GM18519 (cell line): Measurements from ENCODE around the gene TNC.
"Not testable (repeated sequence)": the region's sequence is repeated elsewhere in the genome, so short reads cannot be mapped to it uniquely, and the experiment has no call there.

ENCODE experiments used
- ATAC-seq: cut with Tn5 transposase; IDR thresholded peaks from one replicate; pipeline ENCODE4 v1.9.1; 2021; ENCODE audit warnings: mild to moderate bottlenecking, moderate library complexity; ENCODE audit not compliant: unreplicated experiment, low FRiP score

The TNC gene

DNA sequence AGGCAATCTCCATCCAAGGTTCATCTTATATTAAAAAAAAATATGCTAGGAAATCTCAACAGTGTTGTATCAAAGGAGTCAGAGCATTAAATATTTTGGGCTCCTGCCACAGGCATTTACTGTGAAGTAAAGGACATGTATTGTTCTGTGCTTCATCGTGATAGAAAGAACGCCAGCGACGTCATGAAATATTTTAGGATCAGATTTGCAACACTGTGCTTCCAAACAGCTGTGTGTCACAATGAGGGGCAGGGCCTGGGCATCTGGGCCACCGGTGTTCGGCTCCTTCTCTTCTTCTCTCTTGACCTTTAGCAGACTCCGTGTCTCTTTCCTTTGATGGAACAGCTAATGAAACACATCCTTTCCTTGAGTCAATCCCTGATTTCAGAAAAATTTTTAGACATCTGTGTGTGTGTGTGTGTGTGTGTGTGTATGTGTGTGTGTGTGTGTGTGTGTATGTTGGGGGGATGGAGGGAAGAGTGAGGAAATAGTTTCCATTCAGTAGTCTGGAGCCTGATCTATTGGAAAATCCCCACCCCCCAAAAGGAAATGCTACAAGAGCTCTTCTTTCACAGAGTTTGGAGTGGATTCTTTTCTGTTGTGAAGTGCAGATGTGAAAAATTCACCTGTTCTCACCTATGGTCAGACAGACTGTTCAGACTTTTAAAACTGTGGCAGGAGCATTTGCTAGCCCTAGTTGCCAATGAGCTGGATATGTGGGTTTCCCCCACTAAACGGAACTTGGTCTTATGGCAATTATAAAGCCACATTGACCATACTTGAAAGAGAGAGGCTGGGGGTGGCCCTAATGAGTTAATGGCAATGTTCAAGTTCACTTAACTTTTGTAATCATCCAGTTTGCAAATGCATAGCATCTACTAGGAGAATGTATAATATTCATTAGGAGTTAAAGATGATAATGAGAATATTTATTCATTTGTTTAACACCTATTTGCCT, 18.1 kb upstream of the TNC start:
- no peak for ATAC-seq

DNA sequence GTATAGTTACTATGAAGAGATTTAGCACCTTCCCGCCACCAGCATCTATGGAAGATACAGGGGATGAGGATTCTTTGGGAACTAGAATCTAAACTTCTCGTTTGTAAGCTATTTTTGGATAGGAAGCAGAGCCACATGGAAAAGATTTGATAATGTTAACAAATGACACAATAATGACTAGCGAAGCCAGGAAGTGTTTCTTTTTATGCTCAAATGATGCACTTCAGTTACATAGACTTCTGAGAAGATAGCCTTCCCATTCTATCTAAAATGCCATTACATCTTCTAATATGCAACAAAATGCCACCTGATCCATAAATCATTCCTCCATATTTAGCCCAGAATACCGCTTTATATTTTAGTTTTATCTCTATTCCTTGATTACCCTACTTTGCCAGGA, 17.0 kb upstream of the TNC start:
- ATAC-seq: no peak

- no peak for ATAC-seq
These were observed 15.7 kb upstream of the TNC start for GRCh38 chr9:115133649-115134048.

- no peak for ATAC-seq
These were observed 14.7 kb upstream of the TNC start for GRCh38 chr9:115132648-115133047.

DNA sequence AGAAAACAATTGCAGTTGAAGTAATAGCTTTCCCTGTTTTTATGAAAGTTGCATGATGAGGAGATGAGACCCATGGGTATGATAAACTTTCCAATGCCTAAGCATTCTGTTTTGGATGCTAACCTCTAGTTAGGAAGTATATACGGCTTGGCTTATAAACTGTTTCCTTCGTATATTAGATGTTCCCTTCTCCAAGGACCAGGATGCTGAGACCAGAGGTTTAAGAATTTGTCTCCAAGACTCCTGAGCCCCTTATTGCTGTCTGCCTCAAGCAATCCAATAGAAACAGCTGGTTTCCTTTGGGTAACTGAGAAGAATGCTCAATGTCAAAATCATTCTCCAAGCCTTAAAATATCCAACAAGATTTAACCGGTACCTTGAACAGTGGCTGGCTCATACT, 12.2 kb upstream of the TNC start:
- ATAC-seq: no peak

DNA sequence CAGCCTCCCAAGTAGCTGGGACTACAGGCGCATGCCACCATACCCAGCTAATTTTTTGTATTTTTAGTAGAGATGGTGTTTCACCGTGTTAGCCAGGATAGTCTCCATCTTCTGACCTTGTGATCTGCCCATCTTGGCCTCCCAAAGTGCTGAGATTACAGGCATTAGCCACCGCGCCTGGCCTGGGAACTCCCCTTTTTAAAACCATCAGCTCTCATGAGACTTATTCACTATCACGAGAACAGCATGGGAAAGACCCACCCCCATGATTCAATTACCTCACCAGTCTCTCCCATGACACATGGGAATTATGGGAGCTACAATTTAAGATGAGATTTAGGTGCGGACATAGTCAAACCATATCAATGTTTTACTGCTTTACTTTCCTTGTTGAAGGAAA, 10.8 kb upstream of the TNC start:
- ATAC-seq: not testable (repeated sequence)

DNA sequence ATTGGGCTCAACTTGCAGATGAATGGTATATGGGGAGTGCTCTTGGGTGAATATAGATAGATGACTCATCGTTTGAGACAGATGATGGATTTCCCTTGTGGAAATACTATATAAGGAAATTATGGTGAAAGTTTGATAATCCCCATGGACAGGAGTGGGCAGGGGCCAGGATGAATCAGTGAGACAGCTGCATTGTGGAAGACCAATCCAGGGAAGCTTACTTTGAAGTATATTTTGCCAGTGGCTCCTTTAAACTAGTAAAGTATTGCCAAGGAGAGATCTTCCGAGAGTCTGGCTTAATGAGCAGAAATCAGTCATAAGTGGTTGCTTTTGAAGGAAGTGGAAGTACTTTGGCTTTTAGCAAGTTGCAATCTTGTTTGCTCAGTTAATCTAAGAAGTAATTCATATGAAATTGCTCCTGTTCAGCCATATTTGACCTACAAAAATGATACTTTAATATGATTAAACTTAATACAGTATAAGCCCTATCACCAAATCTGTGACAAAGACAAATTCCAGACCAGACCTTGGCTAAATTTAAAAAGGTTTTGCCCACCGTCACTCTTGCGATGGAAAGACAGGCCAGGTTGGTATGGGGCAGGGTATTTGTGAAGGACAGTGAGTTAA, 9.3 kb upstream of the TNC start:
- no peak for ATAC-seq

DNA sequence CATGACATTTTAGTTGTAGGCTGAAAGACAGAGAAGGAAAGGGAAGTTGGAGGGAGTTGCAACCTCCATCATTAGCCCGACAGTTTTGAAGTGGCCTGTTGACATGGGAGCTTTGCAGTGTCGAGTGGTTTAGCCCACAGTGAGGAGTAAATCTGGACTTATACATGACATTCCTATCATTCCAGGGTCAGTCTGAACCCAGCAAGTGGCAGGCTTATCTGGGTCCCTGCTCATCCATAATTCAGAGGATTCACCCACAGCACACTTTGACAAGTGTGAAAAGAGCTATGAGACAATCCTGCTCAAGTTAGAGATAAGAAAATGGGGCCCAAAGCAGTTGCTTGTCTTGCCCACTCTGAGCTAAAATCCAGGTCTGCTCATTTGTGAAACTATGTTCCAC, 8.4 kb upstream of the TNC start:
- ATAC-seq: no peak

DNA sequence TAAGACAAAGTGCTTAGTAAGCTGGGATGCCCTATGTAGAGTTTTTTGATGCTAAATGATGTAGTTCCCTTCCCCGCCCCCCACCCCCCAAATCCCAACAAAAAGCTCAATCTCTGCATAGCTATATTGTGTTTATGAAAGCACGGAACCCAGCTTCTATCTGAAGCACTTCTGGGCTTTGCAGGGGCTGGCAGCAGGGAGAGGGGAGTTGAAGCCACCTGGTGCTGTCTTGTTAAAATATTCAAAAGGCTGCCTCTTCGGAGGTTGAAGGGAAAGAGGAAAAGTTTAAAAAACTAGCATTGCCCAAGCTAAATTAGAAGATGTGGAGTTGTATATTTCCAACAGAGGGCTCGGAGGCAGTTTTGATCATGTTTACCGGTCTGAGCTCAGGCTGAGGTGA, 5.0 kb upstream of the TNC start:
- ATAC-seq: no peak

GRCh38 chr9:115121181-115121580, 3.2 kb upstream of the TNC start:
- ATAC-seq: no peak

DNA sequence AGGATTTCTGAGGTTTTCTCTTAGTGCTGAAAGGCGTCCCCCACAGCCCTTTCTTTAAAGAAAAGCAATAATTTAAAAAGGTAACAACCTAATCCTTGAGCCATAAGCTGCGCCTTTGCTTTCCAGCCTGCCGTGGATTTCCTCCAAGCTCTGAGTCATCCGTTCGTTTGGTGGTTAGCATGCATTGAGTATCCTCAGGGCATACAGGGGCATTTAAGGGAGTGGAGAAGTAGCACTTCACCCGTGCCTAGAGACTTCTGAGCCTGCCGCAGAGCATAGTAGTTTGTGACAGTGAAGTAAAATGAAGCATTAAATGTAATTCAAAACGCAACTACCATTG, 892 bp upstream of the TNC start:
- ATAC-seq: no peak

GRCh38 chr9:115116421-115117284, 1.3 kb downstream of the TNC start:
- no peak for ATAC-seq

GRCh38 chr9:115115924-115116323, 2.0 kb downstream of the TNC start:
- no peak for ATAC-seq

DNA sequence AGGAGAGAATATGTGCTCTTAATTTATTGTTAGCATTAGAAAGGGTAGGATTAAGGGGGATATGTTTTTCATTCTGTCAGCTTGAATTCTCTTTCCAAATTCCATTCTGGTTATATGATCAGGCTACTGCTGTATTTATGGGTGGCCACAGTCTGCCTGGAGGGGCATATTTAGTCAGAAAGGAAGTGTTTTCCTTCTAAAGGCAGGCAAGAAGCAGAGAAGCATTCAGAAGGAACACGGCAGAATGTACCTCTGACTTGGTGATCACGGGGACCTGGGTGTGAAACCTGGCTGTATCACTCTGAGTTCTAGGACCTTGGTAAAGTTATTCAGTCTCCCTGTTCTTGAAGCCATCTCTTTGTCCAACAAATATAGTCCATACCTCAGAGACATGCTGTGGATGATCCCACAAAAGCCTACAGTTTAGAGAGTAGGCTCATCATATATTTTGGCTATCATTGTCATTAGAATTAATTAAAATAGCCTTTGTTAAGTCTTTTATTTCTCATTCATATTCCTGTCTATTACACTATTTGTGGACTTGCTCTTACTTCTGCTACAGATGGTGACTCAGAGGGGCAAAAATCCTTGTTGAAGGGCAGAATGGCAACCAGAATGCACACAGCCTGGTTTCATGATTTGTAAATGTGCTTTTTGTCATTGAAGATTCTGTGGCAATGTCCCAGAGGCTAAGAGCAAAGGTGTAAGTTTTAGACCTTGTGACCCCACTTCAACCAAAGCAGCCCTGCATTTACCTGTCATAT, 2.7 kb downstream of the TNC start:
- ATAC-seq: no peak

DNA sequence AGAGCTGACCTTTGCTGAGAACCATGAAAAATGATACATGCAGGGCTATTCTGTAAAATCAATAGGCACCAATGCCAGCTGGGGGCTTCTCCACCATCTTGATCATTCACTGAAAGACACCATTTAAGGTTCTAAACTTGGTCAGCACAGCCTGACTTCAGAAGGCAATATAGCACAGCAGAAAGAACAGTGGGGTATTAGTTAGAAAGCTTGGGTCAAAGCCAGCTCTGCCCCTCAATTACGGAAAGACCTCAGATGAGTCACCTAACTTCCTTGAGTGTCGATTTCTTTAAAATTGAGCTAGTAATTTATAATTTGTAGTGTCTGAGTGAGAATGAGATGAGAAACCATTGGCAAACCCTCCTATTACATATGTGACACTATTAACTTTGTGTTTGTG, 3.4 kb downstream of the TNC start:
- no peak for ATAC-seq

- no peak for ATAC-seq
These were observed 3.9 kb downstream of the TNC start for GRCh38 chr9:115114084-115114483.

- no peak for ATAC-seq
These were observed 6.1 kb downstream of the TNC start for GRCh38 chr9:115111874-115112273.

DNA sequence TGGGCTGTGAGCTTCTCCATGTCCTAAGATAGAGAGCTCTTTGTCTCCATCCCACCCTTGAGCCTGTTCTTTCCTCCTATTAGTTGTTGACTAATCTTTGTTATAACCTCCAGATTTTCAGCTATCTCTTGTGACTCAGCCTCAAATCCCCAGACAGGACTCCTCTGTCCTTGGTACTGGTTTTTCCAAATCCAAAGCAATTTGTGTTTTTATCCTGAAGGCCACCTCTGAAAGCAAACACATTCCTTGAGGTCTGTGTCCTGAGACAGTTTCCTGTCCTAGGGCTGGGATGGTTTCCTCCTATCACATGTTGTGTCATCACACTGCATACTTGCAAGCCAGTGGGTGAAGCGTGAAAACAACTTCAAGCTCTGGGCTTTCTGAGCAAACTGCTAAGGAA, 8.5 kb downstream of the TNC start:
- ATAC-seq: no peak

GRCh38 chr9:115107701-115108100, 10.3 kb downstream of the TNC start:
- ATAC-seq: no peak

DNA sequence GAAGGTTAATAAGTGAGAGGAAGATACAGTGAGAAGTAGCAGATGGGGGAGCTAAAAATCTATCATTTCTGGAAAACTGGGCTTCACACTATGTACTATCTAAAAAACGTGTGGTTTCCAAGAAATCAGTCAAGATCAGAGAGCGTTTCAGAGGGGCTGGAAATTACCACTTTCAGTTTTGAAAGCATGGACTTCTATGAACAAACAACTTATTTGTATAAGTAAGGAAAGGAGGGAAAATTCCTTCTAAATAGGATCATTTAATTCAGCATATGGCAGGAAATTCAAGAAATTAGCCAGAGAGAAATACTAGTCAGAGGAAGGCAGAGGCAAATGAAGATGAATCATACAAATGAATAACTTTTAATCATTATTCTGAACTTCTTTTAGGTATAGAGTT, 11.3 kb downstream of the TNC start:
- no peak for ATAC-seq

DNA sequence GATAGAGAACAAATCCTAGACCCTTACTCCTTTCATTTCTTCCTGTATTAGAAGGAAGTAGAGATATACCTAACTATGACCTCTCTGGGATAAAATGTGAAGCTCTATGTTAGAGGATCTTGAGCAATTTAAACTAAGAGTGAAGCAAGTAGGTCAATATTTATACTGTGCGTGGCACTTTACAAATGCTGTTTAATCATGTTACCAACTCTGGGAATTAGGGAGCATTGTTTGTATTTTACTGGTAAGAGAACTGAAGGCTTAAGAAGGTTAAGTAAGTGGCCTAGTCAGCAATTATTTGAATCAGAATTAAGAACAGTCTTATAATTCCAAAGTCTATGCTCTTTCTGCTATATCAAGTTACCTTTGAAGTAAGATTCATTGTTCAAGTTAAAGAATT, 12.0 kb downstream of the TNC start:
- ATAC-seq: no peak
